NCI-H2171 (cell line): ENCODE data around the gene TECPR2.
"Not testable (repeated sequence)": the region's sequence is repeated elsewhere in the genome, so short reads cannot be mapped to it uniquely, and the experiment has no call there.

Source experiments
- DNase-seq: peaks from one replicate; lab custom pipeline; 2025; lab: John Stamatoyannopoulos, UW

TECPR2 gene

DNA sequence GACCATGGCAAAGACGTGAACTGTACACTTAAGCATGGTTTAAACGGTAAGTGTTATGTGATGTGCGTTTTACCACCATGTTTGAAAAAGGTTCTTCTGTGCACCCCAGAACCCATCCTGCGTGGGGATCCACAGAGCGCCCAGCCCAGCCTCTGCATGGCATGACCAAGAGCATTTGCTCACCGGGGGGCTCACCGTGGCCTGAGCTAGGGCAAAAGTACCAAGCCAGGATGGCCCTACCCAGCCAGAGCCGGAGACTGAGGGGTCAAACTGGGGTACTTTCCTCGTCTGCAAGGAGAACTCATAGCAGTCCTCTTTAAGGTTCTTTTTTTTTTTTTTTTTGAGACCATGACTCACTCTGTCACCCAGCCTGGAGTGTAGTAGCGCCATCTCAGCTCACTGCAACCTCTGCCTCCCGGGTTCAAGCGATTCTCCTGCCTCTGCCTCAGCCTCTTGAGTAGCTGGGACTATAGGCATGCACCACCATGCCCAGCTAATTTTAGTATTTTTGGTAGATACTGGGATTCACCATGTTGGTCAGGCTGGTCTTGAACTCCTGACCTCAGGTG is 163.3 kb downstream of the TECPR2 start:
- no peak for DNase-seq

DNA sequence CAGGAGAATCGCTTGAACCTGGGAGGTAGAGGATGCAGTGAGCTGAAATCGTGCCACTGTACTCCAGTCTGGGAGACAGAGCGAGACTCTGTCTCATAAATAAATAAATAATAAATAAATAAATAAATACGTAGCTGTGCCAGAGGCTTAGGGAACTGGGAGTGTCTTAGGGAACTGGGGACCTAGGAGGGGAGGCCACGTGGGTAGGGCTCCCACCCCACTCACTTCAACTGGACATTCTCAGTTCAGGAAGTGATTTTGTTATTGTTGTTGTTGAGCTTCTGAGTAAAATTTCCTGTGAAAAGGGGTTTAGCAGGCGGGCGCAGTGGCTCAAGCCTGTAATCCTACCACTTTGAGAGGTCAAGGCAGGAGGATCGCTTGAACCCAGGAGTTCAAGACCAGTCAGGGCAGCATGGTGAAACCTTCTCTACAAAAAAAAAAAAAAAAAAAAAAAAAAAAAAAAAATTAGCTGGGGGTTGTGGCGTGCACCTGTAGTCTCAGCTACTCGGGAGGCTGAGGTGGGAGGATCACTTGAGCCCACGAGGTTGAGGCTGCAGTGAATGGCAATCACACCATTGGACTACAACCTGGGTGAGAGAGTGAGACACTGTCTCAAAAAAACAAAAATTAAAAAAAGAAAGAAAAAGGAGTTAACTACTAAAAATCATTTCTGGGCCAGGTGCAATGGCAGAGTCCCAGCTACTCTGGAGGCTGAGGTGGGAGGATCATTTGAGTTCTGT is 165.9 kb downstream of the TECPR2 start:
- DNase-seq, result no peak

DNA sequence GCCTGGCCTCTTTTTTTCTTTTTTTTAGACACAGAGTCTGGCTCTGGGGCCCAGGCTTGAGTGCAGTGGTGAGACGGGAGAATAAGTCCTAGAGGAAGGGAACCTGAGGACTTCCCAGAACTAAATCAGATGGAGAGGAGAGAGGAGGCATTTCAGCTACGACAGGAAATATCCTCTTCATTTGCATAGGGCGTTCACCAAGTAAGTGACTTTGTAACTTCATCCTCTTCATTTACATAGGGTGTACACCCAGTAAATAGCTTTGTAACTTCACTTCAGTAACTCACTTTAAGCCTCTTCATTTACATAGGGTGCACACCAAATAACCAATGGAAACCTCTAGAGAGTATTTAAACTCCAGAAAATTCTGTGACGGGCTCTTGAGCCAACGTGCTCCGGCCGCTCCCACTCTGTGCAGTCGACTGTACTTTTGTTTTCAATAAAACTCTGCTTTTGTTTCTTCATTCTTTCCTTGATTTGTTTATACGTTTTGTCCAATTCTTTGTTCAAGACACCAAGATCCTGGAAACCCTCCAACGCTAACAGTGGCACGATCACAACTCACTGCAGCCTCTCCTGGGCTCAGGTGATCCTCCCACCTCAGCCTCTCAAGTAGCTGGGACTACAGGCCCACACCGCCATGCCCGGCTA is 168.2 kb downstream of the TECPR2 start:
- DNase-seq, result no peak

DNA sequence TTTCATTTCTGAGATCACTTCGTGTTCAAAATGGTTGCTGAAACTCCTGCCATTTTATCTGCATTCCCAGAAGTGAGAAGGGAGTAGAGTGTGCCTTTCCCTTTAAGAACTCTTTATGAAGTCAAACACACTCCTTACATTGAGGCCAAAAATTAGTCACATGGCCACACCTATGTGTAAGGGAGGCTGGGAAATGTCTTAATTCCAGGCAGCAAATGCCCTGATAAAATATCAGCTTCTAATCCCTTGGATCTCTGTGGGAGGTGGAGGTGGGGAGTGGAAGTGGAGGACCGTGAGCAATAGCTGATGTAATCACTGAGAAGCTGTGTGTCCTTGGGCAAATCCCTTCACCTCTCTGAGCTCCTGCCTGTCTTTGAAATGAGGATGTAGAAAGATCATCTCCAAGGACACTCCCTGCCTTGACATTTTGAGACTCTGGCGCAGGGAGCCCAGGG is 169.5 kb downstream of the TECPR2 start:
- no peak for DNase-seq

DNA sequence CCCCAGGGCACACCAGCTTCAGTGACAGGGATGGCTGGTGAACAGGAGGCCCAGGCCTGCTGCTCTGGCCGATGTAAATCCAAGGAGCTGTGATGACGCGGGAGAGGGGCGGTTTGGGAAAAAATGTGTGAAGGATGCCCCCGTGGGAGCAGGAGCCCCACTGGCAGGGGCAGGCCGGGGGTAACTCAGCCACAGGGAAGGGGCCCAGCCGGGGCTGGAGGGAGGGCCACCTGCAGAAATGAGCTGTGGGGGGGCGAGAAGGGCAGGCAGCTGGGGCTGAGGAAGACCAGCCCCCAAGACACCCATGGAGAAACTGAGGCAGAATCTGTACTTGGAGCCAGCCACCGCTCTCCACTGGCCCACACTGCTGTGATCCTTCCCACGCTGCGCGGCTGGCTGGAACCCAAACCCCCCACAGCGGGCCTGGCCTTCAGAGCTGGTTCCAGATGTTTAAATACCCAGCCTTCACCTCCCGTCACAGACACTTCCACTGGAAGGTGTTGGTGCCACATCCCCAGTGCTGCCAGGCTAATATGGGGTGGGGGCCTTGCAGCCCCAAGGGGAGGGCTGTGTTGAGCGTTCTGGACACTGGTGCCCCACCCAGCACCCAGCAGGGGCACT is 175.3 kb downstream of the TECPR2 start:
- DNase-seq, result no peak

DNA sequence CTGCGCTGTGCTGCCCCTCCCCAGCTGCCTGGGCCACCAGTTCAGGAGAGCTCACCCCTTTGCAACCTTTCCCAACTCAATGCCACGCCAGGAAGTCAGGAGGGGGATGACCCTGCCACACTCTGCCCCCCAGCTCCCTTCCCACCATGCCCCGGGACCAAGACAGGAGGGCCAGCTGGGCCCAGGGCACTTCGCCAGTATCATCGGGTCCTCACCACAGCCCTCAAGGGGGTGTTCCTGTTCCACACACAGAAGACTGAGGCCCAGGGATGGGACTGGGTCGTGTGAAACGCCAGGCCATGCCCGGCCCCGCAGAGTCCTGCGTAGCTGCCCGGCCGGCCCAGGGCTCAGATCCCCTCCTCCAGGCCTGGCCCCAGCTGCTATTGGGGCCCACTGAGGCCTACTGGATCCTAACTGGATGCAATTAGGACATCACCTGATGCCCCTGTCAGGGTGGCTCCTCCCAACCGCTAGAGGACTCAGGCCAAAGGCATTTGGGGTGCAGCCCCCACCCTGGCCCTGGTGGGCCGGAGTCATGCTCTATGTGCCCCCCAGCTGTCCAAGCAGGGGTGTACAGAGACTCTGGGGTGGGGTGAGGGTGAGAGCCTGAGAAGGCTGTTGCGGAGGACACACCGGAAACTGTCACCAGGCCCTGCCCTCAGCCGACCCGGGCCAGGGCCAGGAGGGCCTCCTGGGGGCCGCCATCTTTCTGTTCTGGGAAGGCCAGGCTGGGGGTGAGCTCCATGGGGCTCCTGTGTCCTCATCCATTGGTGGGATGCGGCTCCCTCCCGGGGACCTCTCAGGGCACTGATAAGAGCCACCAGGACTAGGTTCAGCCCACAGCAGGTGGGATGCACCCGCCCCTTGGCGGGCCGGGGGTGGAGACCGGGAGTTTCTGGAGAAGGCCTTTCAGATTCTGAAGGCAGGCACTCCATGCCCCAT is 176.1 kb downstream of the TECPR2 start:
- no peak for DNase-seq

DNA sequence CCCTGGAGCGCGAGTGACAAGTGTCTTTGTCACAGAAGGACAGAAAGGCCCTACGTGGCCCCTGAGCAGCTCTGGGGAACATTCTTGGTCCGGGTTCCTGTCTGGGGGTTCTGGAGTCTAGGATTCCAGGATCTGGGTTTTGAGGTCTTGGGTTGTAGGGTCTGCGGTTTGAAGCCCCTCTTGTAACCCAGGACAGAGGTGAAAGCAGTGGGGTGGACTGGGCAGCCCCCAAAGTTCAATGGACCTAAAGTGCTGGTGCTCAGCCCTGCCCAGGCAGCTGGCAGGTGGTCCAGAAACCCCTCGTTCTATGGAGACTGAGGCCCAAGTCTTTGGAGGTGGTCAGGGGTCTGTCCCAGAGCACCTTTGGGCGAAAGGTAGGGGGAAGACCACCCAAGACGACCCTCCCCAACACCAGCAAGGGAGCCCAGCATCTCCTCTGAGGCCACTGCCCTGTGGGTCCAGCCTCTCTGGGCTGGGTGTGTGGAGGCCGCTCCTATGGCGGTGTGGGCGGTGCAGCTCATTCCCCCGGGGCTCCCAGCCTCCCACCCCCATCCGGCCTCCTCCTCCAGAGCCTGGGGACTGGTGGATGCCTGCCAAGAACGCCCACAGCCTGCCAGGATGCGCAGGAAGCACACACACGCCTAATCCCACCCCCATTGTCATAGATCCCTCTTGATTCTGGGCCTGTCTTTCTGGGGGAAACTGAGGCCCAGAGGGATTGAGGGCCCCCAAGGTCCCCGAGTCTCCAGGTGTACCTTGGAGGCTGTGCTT is 177.0 kb downstream of the TECPR2 start:
- DNase-seq, result peak; percentile 96

DNA sequence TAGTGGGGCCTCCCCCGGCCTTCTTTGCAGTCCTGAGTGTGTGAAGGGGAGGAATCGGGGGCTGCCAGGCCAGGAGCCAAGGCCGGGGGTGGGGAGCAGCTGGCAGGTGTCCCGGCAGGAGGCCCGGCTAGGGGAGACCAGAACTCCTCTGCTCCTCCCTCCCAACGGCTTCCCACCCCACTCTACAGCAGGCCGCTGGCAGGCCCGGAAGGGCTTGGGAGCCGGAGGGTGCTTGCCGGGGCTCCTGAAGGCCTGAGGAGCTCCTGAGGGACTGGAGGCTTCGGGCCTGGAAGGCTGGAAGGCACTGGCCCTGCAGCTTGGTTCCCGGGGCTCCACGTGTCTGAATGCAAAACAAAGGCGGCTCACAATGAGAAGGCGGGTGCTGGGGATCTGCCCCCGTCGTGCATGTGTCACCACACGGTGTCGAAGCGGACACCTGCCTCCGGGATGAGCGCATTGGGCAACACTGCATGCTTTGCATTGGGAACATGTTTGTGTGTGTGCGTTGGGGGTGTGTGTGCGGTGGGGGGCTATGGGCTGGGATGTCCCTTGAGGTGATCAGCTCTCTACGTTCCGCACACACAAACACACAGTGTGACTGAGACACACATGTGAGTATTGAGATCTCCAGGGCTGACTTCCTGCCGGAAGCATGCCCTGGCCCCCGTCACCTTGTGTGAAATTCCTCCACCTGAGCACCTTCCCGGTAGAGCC is 177.7 kb downstream of the TECPR2 start:
- peak; percentile 90 for DNase-seq

DNA sequence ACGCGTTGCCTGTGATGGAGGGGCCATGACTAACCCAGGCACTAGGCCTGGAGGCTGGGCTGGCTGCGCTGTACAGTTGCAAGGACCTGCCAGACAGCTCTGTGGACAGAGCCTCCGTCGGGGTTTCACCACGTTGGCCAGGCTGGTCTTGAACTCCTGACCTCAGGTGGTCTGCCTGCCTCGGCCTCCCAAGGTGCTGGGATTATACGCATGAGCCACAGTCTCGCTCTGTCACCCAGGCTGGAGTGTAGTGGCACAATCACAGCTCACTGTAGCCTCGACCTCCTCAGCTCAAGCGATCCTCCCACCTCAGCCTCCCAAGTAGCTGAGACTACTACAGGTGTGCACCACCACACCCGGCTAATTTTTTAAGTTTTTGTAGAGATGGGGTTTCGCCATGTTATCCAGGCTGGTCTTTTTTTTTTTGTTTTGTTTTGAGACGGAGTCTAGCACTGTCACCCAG is 178.3 kb downstream of the TECPR2 start:
- not testable (repeated sequence) for DNase-seq

DNA sequence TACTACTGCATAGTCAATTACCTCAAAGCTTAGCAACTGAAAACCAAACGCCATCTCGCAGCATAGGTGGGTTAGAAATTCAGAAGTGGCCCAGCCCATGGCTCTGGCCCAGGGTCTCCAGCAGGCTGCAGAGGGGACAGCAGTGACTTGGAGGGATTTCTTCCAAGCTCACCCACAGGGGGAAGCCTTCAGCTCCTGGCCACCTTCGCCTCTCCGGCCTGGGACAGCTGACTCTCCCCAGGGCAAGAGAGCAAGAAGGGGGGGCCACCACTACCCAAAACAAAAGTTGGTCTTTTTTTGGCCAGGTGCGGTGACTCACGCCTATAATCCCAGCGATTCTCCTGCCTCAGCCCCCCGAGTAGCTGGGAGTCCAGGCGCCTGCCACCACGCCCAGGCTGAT is 179.0 kb downstream of the TECPR2 start:
- DNase-seq, result no peak

DNA sequence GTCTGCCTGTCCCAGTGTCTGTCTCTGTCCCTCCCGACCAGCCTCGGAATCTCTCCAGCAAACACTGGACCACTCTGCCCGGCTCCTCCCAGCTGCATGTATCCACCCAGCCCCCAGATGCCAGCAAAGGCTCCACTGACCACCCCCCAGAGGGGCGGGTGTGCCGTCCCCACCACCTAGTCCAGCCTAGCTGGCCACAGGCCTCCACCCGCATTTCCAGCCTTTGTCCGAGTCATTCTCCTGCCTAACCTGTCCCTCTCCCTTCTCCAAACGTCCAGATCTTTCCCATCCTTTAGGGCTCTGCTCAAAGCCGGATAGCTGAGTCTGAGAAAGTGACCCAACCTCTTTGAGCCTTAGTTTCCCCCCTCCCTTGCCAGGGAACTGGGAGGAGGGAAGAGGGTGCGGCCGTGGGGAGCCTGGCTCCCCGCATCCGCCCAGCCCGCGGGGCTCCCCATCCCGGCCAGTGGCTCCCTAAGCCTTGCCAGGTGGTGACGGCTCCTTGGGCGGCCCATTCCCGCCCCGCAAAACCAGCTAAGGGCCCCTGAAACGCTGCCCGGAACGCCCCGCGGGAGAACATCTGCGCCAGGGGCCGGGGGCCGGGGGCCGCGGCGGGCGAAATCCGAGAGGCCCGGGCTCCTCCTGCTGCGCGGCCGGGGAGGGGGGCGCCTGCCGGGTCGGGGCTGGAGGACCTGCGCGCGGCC is 181.5 kb downstream of the TECPR2 start:
- DNase-seq, result peak; percentile 66

DNA sequence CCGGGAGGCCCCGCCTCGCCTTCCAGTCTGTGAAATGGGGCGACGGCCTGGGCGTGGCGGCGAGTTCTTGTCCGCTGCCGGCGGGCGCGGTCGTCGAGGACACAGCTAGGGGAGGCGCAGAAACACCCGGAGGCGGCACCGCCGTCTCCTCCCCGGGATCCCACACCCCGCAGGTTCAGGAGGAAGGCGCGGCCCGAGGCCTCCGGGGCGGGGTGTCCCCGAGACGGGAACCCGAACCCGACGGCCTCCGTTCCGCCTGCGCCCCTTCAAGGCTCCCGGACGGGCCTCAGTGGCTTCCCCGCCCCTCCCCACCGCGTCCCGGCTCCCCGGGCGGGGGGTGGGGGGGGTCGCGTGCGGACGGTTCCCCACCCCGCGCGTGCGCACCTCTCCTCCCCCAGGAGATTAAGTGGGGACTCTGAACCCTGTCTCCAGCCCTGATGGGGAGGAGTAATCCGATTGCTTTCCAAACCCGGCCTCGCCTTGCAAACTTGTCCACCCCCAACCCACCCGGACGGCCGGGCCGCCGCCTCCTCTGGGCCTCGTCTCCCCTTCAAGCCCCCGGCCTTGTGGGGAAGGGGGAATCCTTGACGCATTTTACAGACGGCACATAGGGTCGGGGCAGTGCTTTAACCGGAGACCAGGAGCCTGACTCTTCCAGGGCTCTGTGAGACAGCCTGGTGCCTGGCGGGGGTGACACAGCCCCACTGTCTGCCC is 182.2 kb downstream of the TECPR2 start:
- DNase-seq, result no peak

DNA sequence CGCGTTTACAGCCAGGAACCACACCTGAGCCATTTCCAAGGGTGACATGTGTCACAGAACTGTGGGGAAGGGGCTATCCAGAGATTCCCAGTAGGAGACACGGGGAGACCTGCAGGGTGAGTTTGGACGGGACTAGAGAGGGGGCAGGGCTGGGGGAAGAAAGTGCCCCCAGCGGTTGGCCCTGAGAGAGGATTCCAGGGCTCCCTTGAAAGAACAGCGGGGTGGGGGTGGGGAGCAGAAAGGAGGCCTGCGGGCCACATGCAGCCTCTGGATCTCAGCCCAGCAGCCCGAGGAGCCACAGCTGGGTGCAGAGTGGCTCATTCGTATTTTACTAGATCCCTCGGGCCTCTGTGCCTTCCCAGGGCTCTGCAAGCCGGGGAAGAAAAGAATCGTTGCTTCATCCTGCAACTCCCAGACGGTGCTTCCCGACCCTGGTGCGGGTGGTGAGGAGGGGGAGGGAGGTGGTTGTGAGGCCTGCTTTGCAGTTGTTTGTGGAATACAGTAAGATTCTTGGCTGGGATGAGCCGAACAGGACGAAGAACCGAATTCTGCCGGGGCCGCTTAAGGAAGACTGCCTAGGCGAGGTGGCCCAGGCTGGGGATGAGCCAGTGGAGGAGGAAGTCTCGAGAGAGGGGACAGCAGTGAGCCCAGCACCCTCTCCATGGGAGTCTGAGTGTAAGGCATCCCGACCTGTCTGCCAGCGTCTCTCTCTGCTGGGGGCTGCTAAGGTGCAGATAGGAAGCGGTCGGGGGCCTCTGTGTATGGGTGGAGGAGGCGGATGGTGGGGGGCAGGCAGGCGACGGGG is 182.9 kb downstream of the TECPR2 start:
- peak; percentile 79 for DNase-seq

DNA sequence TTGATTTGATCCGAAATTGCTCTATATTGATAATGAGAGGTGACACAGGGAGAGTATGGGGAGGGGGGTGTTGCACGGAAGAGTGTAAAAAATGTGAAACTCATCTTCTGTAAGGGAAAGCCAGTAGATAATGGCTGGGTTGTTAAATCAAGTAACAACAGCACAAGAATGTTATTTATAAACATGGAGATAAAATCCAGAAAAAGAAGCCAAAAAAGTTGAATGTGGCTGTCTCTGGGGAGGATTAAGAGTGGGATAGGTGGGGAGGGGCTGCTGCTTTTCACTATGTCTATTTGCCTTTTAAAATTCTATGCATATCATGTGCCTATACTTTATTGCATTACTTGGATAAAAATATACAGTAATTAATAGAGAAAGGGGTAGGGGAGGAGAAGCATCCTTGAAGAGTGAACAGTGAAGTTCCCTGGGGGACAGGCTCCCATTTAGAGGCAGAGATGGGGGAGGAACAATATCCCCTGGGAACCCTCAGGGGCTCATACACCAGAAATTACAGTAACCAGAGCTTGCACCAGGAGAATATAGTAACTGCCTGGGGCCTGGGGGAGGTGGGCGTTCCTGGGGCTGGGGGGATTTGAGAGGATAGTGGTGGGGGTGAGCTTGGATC is 186.0 kb downstream of the TECPR2 start:
- DNase-seq, result no peak

DNA sequence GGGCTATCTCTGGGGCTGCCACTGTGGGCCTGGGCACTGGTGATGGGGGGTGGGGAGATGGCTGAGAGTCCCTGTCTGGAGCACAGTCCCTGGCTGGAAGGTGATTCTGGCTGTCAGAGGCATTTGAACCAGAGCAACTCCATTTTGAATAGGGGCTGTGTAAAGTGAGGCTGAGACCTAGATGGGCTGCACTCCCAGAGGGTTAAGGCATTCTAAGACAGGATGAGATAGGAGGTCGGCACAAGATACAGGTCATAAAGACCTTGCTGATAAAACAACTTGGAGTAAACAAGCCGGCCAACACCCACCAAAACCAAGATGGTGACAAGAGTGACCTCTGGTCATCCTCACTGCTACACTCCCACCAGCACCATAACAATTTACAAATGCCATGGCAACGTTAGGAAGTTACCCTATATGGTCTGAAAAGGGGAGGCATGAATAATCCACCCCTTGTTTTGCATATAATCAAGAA is 188.2 kb downstream of the TECPR2 start:
- not testable (repeated sequence) for DNase-seq
